ENCODE data around the gene IMPA2. TPM values are rescaled to one million over a fixed set of nuclear protein-coding genes. Genes with fewer than 3 reads are reported as not detected.

Gene IMPA2
- total and polyA plus RNA-seq, 2 of the 13 experiments (the other 11 are each of a cell fraction or from before 2014, with no cell fraction given), result 37.8 to 71.8 TPM

- TF ChIP-seq, protein P1, sequence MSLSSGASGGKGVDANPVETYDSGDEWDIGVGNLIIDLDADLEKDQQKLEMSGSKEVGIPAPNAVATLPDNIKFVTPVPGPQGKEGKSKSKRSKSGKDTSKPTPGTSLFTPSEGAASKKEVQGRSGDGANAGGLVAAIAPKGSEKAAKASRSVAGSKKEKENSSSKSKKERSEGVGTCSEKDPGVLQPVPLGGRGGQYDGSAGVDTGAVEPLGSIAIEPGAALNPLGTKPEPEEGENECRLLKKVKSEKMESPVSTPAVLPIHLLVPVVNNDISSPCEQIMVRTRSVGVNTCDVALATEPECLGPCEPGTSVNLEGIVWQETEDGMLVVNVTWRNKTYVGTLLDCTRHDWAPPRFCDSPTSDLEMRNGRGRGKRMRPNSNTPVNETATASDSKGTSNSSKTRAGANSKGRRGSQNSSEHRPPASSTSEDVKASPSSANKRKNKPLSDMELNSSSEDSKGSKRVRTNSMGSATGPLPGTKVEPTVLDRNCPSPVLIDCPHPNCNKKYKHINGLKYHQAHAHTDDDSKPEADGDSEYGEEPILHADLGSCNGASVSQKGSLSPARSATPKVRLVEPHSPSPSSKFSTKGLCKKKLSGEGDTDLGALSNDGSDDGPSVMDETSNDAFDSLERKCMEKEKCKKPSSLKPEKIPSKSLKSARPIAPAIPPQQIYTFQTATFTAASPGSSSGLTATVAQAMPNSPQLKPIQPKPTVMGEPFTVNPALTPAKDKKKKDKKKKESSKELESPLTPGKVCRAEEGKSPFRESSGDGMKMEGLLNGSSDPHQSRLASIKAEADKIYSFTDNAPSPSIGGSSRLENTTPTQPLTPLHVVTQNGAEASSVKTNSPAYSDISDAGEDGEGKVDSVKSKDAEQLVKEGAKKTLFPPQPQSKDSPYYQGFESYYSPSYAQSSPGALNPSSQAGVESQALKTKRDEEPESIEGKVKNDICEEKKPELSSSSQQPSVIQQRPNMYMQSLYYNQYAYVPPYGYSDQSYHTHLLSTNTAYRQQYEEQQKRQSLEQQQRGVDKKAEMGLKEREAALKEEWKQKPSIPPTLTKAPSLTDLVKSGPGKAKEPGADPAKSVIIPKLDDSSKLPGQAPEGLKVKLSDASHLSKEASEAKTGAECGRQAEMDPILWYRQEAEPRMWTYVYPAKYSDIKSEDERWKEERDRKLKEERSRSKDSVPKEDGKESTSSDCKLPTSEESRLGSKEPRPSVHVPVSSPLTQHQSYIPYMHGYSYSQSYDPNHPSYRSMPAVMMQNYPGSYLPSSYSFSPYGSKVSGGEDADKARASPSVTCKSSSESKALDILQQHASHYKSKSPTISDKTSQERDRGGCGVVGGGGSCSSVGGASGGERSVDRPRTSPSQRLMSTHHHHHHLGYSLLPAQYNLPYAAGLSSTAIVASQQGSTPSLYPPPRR (CRISPR knock-in tag; IDR thresholded peaks at IDR 0.05; ENCODE audit: borderline replicate concordance), result no peak
- TF ChIP-seq NFE2 (CRISPR knock-in tag; IDR thresholded peaks at IDR 0.05), result no peak
Observed at GRCh38 chr18:11980163-11980493, 1.2 kb upstream of the IMPA2 start (continued).

GRCh38 chr18:11980494-11981191 is 664 bp upstream of the IMPA2 start:
- TSS peak; percentile 98 for BruUV-seq (replicated peaks)
- in situ Hi-C loops (cut with HindIII; ENCODE audit: extremely low pct_ligation_motif_present, low pct_unique_long_range_greater_than_20kb) (no loop called here), intact Hi-C loops (cut with micrococcal nuclease; ENCODE audit: unreplicated experiment) (loop anchor here (2.0 kb wide), 3 partner anchors 24 to 58 kb away; no protein-coding TSS in a partner anchor)
- 1% methylated on average over 26 of the region's 76 CpGs for WGBS (ENCODE audit: low lambda C conversion rate)
- peaks cover 17% of the 10 kb centered on the region for H3K79me2 ChIP-seq (ENCODE audit: insufficient read depth, low read length)
- ChIA-PET POLR2A (interaction anchor here (0.6 to 5.8 kb wide), 23 partner anchors 11 to 975 kb away, joined by 3 to 328 read pairs (median 6); no protein-coding TSS in a partner anchor), CTCF (ENCODE audit: low intra/inter-chr PET ratio, low total read pairs) (no interaction called here)
- H3K4me2 ChIP-seq (ENCODE audit: low read depth, low read length), result peak overlapping the region; percentile 76
- H3K4me3 ChIP-seq (replicated peaks in 1 of 3; ENCODE audit: insufficient read depth in 1 of 3, low read depth in 2 of 3, low read length in 3 of 3), result peak overlapping the region; percentile 45 to 74 (median 53); a peak in 5 of 6 replicates
- peak overlapping the region; percentile 90 for H3K9ac ChIP-seq (ENCODE audit: insufficient read depth, low read depth, low read length)
- peak; percentile 82 for ATAC-seq
- peaks cover 5% of the 10 kb centered on the region; the same call in 1 of the 2 replicates for H4K20me1 ChIP-seq (ENCODE audit: insufficient read depth, low read length)
- H2AFZ ChIP-seq (ENCODE audit: low read length), result no peak overlapping the region
- H3K27me3 ChIP-seq (ENCODE audit: control insufficient read depth in 1 of 2, insufficient read depth in 2 of 2, low read length in 2 of 2), result no peaks in the 10 kb centered on the region
- no peaks in the 10 kb centered on the region for H3K36me3 ChIP-seq (replicated peaks in 1 of 2; ENCODE audit: control insufficient read depth in 1 of 2, insufficient read depth in 2 of 2, low read length in 2 of 2)
- H3K4me1 ChIP-seq (ENCODE audit: insufficient read depth, low read length), result peaks cover 55% of the 10 kb centered on the region
- peak; percentile 97 for DNase-seq (ENCODE audit: low spot score)
- no peaks in the 10 kb centered on the region for H3K9me3 ChIP-seq (ENCODE audit: low read length)
- FAIRE-seq, result peak; percentile 50
- peak overlapping the region; percentile 93 for H3K27ac ChIP-seq (ENCODE audit: extremely low read length, insufficient read depth, low read length)
- no peak for TF ChIP-seq ZNF207 (IDR thresholded peaks at IDR 0.05; ENCODE audit: borderline replicate concordance)
- no peak; the same call in 1 of the 2 replicates for TF ChIP-seq KLF15 (CRISPR knock-in tag; IDR thresholded peaks at IDR 0.05; ENCODE audit: borderline replicate concordance)
- no peak; the same call in 1 of the 2 replicates for TF ChIP-seq TGIF2 (CRISPR knock-in tag; IDR thresholded peaks at IDR 0.05)
- TF ChIP-seq ZNF563 (CRISPR knock-in tag; IDR thresholded peaks at IDR 0.05), result peak; percentile 96
- no peak for TF ChIP-seq FOXA1 (IDR thresholded peaks at IDR 0.05)
- no peak for TF ChIP-seq FOXA1 (CRISPR knock-in tag; IDR thresholded peaks at IDR 0.05)
- peak; percentile 81; the same call in 1 of the 2 replicates for TF ChIP-seq NFATC3 (CRISPR knock-in tag; IDR thresholded peaks at IDR 0.05)
- no peak for TF ChIP-seq LCORL (IDR thresholded peaks at IDR 0.05)
- peak; percentile 92 for TF ChIP-seq LCORL (CRISPR knock-in tag; IDR thresholded peaks at IDR 0.05)
- no peak for TF ChIP-seq ZNF616 (CRISPR knock-in tag; IDR thresholded peaks at IDR 0.05; ENCODE audit: low read depth)
- peak; percentile 33; the same call in 1 of the 2 replicates for TF ChIP-seq ZMYM3 (CRISPR knock-in tag; IDR thresholded peaks at IDR 0.05)
- no peak for TF ChIP-seq TRIM24 (CRISPR knock-in tag; IDR thresholded peaks at IDR 0.05)
- TF ChIP-seq, protein P2, sequence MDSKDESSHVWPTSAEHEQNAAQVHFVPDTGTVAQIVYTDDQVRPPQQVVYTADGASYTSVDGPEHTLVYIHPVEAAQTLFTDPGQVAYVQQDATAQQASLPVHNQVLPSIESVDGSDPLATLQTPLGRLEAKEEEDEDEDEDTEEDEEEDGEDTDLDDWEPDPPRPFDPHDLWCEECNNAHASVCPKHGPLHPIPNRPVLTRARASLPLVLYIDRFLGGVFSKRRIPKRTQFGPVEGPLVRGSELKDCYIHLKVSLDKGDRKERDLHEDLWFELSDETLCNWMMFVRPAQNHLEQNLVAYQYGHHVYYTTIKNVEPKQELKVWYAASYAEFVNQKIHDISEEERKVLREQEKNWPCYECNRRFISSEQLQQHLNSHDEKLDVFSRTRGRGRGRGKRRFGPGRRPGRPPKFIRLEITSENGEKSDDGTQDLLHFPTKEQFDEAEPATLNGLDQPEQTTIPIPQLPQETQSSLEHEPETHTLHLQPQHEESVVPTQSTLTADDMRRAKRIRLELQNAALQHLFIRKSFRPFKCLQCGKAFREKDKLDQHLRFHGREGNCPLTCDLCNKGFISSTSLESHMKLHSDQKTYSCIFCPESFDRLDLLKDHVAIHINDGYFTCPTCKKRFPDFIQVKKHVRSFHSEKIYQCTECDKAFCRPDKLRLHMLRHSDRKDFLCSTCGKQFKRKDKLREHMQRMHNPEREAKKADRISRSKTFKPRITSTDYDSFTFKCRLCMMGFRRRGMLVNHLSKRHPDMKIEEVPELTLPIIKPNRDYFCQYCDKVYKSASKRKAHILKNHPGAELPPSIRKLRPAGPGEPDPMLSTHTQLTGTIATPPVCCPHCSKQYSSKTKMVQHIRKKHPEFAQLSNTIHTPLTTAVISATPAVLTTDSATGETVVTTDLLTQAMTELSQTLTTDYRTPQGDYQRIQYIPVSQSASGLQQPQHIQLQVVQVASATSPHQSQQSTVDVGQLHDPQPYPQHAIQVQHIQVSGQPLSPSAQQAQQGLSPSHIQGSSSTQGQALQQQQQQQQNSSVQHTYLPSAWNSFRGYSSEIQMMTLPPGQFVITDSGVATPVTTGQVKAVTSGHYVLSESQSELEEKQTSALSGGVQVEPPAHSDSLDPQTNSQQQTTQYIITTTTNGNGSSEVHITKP (CRISPR knock-in tag; IDR thresholded peaks at IDR 0.05; ENCODE audit: low read depth), result no peak

All from HepG2 (cell line).